Rectal smooth muscle tissue (tissue), 1 donor: ENCODE measurements around the gene TEX264.
"Not testable (repeated sequence)": the region's sequence is repeated elsewhere in the genome, so short reads cannot be mapped to it uniquely, and the experiment has no call there.

Source experiments
- H3K27ac ChIP-seq: one replicate; pipeline ENCODE4 v1.7.0; 2013; ENCODE audit warnings: low read depth, low read length, inconsistent platforms
- H3K27me3 ChIP-seq: one replicate; pipeline ENCODE4 v1.7.0; 2013; ENCODE audit warnings: low read length; ENCODE audit not compliant: control insufficient read depth, insufficient read depth
- H3K36me3 ChIP-seq: one replicate; pipeline ENCODE4 v1.7.0; 2013; ENCODE audit warnings: low read length; ENCODE audit not compliant: control insufficient read depth, insufficient read depth
- H3K4me1 ChIP-seq: one replicate; pipeline ENCODE4 v1.7.0; 2013; ENCODE audit warnings: low read length; ENCODE audit not compliant: control insufficient read depth, insufficient read depth
- H3K4me3 ChIP-seq: one replicate; pipeline ENCODE4 v1.7.0; 2013; ENCODE audit warnings: low read length
- H3K9ac ChIP-seq: one replicate; pipeline ENCODE4 v1.7.0; 2013; ENCODE audit warnings: low read length

TEX264 gene

GRCh38 chr3:51670823-51671733 lies at the start of gene TEX264:
Gene TEX264, plus strand, starts transcription at chr3:51671252. Its CDS starts 3,053 bp downstream, at chr3:51674305.
- Histone ChIP-seq H3K4me3 (peak within 1 kb of the TSS; percentile 90), H3K27me3 (no peaks in the 10 kb centered on the region), H3K36me3 (peaks cover 5% of the 10 kb centered on the region), H3K27ac (peak within 1 kb of the TSS; percentile 85), H3K9ac (peak within 1 kb of the TSS; percentile 64), H3K4me1 (peaks cover 11% of the 10 kb centered on the region)

GRCh38 chr3:51622413-51622812 lies 48.6 kb upstream of the TEX264 start:
- Histone ChIP-seq H3K9ac (no peak overlapping the region), H3K27ac (peak overlapping the region; percentile 73), H3K27me3 (no peaks in the 10 kb centered on the region), H3K4me3 (no peak overlapping the region), H3K4me1 (peaks cover 26% of the 10 kb centered on the region), H3K36me3 (no peaks in the 10 kb centered on the region)

DNA sequence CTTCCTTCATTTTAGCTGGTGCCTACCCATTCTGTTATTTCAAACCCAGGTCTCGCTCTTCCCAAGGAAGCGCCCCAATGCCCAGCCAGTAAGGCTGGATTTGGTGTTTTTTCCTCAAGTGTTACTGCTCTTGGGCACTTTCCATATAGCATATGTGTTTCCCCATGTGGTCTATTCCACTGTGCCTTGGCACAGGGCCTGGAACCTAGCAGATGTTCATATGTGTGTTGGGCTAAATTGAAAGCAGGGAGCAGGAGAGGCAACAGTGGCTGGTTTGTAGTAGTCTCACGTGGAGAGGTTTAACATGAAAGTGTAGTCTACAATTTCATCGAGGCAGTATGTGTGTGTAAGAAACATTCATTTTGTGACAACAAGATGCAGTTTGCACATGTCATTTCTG lies 48.2 kb upstream of the TEX264 start:
- Histone ChIP-seq H3K4me1 (peaks cover 26% of the 10 kb centered on the region), H3K36me3 (no peaks in the 10 kb centered on the region), H3K9ac (no peak overlapping the region), H3K4me3 (no peak overlapping the region), H3K27ac (peak overlapping the region; percentile 73), H3K27me3 (no peaks in the 10 kb centered on the region)

- peaks cover 18% of the 10 kb centered on the region for H3K36me3 ChIP-seq
- H3K4me1 ChIP-seq = no peaks in the 10 kb centered on the region
- H3K9ac ChIP-seq = no peak overlapping the region
- H3K4me3 ChIP-seq = no peak overlapping the region
- no peak overlapping the region for H3K27ac ChIP-seq
- H3K27me3 ChIP-seq = no peaks in the 10 kb centered on the region
These were observed 40.5 kb upstream of the TEX264 start for GRCh38 chr3:51630513-51630912.

DNA sequence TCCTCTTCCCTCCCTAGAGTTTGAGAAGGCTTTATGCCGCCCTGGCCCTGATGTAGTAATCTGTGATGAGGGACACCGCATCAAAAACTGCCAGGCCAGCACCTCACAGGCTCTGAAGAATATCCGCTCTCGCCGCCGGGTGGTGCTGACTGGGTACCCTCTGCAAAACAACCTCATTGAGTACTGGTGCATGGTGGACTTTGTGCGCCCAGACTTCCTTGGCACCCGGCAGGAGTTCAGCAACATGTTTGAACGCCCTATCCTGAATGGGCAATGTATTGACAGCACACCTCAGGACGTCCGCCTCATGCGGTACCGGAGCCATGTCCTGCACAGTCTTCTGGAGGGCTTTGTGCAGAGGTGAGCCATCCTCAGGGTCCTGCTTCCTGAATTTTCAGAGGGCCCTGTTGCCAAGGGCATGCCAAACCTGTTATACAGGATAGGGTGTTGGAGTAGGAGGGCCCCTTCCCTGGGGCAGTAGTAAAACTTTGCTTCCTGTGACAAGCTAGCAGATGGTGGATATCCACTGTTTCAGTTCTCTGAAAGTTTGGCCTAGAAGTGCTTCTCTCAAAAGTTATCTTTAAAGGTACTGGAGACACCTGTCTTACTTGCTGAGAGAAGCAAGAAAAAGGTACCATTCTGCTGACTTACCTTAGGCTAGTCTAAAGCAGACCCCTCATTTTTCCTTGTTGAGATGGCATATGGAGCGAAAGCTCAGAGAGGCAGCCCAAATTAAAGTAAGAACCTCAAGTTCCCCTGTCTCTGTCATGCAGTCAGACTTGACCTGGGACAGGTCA lies 33.7 kb upstream of the TEX264 start:
- H3K36me3 ChIP-seq = peaks cover 32% of the 10 kb centered on the region

DNA sequence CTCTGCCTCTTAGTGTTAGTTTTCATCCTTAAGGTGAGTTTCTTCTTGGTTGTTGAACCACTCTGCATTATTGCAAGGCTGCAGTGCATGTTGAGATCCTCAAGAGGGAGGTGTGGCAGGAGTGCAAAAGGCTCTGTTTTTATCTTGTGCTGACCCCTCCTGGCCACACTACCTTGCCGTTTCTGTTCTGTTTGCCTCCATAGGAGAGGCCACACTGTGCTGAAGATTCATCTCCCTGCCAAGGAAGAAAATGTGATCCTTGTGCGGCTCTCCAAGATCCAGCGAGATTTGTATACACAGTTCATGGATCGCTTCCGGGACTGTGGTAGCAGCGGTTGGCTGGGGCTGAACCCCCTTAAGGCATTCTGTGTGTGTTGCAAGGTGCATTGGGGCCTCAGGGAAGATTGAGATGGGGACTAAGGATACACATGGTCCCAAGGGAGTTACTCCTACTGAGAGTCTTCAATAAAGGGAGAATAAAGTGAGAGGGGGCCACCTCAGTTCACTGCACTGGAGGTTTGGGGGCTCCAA lies 33.0 kb upstream of the TEX264 start:
- Histone ChIP-seq H3K4me3 (no peak overlapping the region), H3K27me3 (no peaks in the 10 kb centered on the region), H3K9ac (no peak overlapping the region), H3K36me3 (peaks cover 32% of the 10 kb centered on the region), H3K27ac (no peak overlapping the region), H3K4me1 (no peaks in the 10 kb centered on the region)

More for the DNA sequence above, 33.7 kb upstream of the TEX264 start:
- Histone ChIP-seq H3K4me1 (no peaks in the 10 kb centered on the region), H3K9ac (no peak overlapping the region), H3K27me3 (no peaks in the 10 kb centered on the region), H3K27ac (no peak overlapping the region), H3K4me3 (no peak overlapping the region)

DNA sequence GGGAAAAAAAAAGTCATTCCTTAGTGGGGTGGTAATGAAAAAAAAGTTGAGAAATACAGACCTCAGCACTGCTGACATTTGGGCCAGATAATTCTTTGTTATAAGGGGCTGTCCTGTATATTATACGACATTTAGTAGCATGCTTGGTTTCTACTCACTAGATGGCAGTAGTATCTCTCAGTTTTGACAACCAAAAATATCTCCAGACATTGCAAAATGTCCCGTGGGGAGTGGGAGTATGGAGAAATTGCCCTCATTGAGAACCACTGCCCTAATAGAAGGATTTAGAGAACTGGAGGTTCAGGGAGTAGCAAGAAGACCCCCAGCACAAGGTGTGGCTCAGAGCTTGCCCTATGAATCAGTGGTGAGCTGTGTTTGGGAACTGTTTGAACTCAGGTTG lies 28.6 kb upstream of the TEX264 start:
- peaks cover 51% of the 10 kb centered on the region for H3K36me3 ChIP-seq
- H3K4me3 ChIP-seq = no peak overlapping the region
- H3K4me1 ChIP-seq = no peaks in the 10 kb centered on the region
- H3K27ac ChIP-seq = no peak overlapping the region
- no peak overlapping the region for H3K9ac ChIP-seq
- H3K27me3 ChIP-seq = no peaks in the 10 kb centered on the region

DNA sequence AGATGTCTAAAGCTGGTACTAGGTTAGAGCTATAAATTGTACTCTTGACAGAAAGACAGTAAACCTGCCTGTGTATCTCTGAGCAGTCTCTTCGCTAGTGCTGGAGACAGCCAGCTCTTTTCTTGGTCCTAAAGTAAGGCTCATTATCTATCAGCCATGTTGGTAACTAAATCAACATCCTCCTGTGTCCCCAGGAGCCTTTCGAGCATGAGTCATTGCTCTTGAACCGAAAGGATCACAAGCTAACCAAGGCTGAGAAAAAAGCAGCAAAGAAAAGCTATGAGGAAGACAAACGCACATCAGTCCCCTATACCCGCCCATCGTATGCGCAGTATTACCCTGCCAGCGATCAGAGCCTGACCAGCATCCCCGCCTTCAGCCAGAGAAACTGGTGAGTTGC lies 25.0 kb upstream of the TEX264 start:
- H3K4me1 ChIP-seq = no peaks in the 10 kb centered on the region
- H3K4me3 ChIP-seq = no peak overlapping the region
- H3K27ac ChIP-seq = no peak overlapping the region
- H3K36me3 ChIP-seq = peaks cover 41% of the 10 kb centered on the region
- no peak overlapping the region for H3K9ac ChIP-seq
- no peaks in the 10 kb centered on the region for H3K27me3 ChIP-seq

GRCh38 chr3:51652103-51652502 lies 18.9 kb upstream of the TEX264 start:
- peaks cover 12% of the 10 kb centered on the region for H3K36me3 ChIP-seq
- not testable (repeated sequence) for H3K27ac ChIP-seq, H3K4me1 ChIP-seq, H3K27me3 ChIP-seq, H3K4me3 ChIP-seq, H3K9ac ChIP-seq

GRCh38 chr3:51653409-51653808 lies 17.6 kb upstream of the TEX264 start:
- H3K4me3 ChIP-seq, H3K27me3 ChIP-seq, H3K4me1 ChIP-seq, H3K27ac ChIP-seq, H3K9ac ChIP-seq: not testable (repeated sequence)
- peaks cover 11% of the 10 kb centered on the region for H3K36me3 ChIP-seq

GRCh38 chr3:51657234-51657633 lies 13.8 kb upstream of the TEX264 start:
- H3K27me3 ChIP-seq = no peaks in the 10 kb centered on the region
- no peak overlapping the region for H3K27ac ChIP-seq
- no peaks in the 10 kb centered on the region for H3K4me1 ChIP-seq
- no peak overlapping the region for H3K9ac ChIP-seq
- peaks cover 12% of the 10 kb centered on the region for H3K36me3 ChIP-seq
- H3K4me3 ChIP-seq = no peak overlapping the region

DNA sequence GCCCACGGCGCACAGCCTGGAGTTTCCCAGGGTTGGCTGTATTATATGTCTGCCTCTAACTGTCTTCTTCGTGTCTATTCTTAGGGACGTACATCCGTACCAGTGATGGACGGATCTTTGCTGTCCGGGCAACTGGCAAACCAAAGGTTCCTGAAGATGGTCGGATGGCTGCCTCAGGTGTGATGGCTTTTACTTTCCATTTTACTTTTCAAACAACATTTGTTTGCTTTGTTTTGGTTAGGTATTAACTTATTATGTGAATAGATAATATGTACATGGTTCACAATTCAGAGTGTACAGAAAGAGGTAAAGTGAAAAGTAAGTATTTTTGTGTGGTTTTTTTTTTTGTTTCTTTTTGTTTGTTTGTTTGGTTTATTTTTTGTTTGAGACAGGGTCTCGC lies 11.1 kb upstream of the TEX264 start:
- Histone ChIP-seq H3K4me3 (no peak overlapping the region), H3K36me3 (peaks cover 21% of the 10 kb centered on the region)

More for the DNA sequence above, 11.1 kb upstream of the TEX264 start:
- no peak overlapping the region for H3K27ac ChIP-seq
- no peaks in the 10 kb centered on the region for H3K4me1 ChIP-seq
- no peaks in the 10 kb centered on the region for H3K27me3 ChIP-seq
- no peak overlapping the region for H3K9ac ChIP-seq
